NCI-H2029 (cell line): Measurements from ENCODE around the gene ARHGAP10.
"Not testable (repeated sequence)": the region's sequence is repeated elsewhere in the genome, so short reads cannot be mapped to it uniquely, and the experiment has no call there.

Experiments used
- DNase-seq: peaks from one replicate; lab custom pipeline; 2025; lab: John Stamatoyannopoulos, UW

Gene ARHGAP10

GRCh38 chr4:147793569-147794313 lies 61.9 kb downstream of the ARHGAP10 start:
- no peak for DNase-seq

- DNase-seq: no peak
Observed at GRCh38 chr4:147794314-147794680, 62.4 kb downstream of the ARHGAP10 start.

GRCh38 chr4:147794787-147795413 lies 63.0 kb downstream of the ARHGAP10 start:
- DNase-seq: no peak

GRCh38 chr4:147799057-147799456 lies 67.2 kb downstream of the ARHGAP10 start:
- not testable (repeated sequence) for DNase-seq

GRCh38 chr4:147799986-147800555 lies 68.2 kb downstream of the ARHGAP10 start:
- no peak for DNase-seq

GRCh38 chr4:147801820-147802219 lies 69.9 kb downstream of the ARHGAP10 start:
- DNase-seq: no peak

GRCh38 chr4:147802346-147802745 lies 70.5 kb downstream of the ARHGAP10 start:
- no peak for DNase-seq

GRCh38 chr4:147805946-147806345 lies 74.1 kb downstream of the ARHGAP10 start:
- DNase-seq: no peak

- DNase-seq: no peak
Observed at GRCh38 chr4:147808447-147808846, 76.6 kb downstream of the ARHGAP10 start.

GRCh38 chr4:147809211-147809610 lies 77.3 kb downstream of the ARHGAP10 start:
- no peak for DNase-seq

GRCh38 chr4:147811878-147812277 lies 80.0 kb downstream of the ARHGAP10 start:
- DNase-seq: no peak

- no peak for DNase-seq
Observed at GRCh38 chr4:147813109-147813773, 81.4 kb downstream of the ARHGAP10 start.

- DNase-seq: no peak
Observed at GRCh38 chr4:147813973-147814372, 82.1 kb downstream of the ARHGAP10 start.

GRCh38 chr4:147814376-147814775 lies 82.5 kb downstream of the ARHGAP10 start:
- no peak for DNase-seq

GRCh38 chr4:147815741-147816140 lies 83.9 kb downstream of the ARHGAP10 start:
- no peak for DNase-seq

- no peak for DNase-seq
Observed at GRCh38 chr4:147816382-147817254, 84.7 kb downstream of the ARHGAP10 start.

GRCh38 chr4:147820975-147821374 lies 89.1 kb downstream of the ARHGAP10 start:
- DNase-seq: no peak

- no peak for DNase-seq
Observed at GRCh38 chr4:147821555-147821954, 89.7 kb downstream of the ARHGAP10 start.

GRCh38 chr4:147822128-147822527 lies 90.2 kb downstream of the ARHGAP10 start:
- DNase-seq: no peak

- DNase-seq: no peak
Observed at GRCh38 chr4:147823130-147823529, 91.2 kb downstream of the ARHGAP10 start.

GRCh38 chr4:147824316-147824715 lies 92.4 kb downstream of the ARHGAP10 start:
- no peak for DNase-seq

- no peak for DNase-seq
Observed at GRCh38 chr4:147824884-147825283, 93.0 kb downstream of the ARHGAP10 start.
